Uterus (tissue), 2 donors: Measurements from ENCODE around the gene ELAPOR1.

Source experiments
- POLR2A ChIP-seq, 2 donors: fragments of 450-650 bp; IDR thresholded peaks; one replicate each; pipeline ENCODE4 v1.6.1; 2016; ENCODE audit warnings: antibody characterized with exemption in 2 of 2, mild to moderate bottlenecking in 1 of 2, moderate library complexity in 1 of 2
- TF ChIP-seq, protein P1 (sequence below), 4 experiments: fragments of 200-600 bp in 2 of 4; fragments of 450-650 bp in 2 of 4; sonication (generic) in 2 of 4; IDR thresholded peaks; one replicate each; pipeline ENCODE4 v1.5.1; 2016 to 2019; ENCODE audit warnings: antibody characterized with exemption in 4 of 4, mild to moderate bottlenecking in 2 of 4, moderate library complexity in 1 of 4

DNA sequence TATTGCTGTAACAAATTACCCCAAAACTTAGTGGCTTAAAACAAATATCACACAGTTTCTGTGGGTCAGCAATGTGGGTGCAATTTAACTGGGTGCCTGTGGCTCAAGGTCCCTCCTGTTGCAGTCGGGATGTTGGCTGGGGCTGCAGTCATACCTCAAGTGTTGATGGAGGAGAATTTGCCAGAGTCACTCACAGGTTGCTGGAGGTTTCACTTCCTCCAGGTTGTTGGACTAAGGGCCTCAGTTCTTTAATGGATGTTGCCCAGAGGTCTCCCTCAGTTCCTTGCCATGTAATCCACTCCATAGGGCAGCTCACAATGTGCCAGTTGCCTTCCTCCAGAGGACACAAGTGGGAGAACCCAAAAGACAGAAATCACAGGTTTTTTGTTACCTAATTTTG is 35.6 kb upstream of the ELAPOR1 start:
- TF ChIP-seq, protein P1, sequence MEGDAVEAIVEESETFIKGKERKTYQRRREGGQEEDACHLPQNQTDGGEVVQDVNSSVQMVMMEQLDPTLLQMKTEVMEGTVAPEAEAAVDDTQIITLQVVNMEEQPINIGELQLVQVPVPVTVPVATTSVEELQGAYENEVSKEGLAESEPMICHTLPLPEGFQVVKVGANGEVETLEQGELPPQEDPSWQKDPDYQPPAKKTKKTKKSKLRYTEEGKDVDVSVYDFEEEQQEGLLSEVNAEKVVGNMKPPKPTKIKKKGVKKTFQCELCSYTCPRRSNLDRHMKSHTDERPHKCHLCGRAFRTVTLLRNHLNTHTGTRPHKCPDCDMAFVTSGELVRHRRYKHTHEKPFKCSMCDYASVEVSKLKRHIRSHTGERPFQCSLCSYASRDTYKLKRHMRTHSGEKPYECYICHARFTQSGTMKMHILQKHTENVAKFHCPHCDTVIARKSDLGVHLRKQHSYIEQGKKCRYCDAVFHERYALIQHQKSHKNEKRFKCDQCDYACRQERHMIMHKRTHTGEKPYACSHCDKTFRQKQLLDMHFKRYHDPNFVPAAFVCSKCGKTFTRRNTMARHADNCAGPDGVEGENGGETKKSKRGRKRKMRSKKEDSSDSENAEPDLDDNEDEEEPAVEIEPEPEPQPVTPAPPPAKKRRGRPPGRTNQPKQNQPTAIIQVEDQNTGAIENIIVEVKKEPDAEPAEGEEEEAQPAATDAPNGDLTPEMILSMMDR (IDR thresholded peaks at IDR 0.05) = no peak
- no peak for TF ChIP-seq POLR2A (IDR thresholded peaks at IDR 0.05)
